Measurements from ENCODE around the gene RASD2.

RASD2 gene

DNA sequence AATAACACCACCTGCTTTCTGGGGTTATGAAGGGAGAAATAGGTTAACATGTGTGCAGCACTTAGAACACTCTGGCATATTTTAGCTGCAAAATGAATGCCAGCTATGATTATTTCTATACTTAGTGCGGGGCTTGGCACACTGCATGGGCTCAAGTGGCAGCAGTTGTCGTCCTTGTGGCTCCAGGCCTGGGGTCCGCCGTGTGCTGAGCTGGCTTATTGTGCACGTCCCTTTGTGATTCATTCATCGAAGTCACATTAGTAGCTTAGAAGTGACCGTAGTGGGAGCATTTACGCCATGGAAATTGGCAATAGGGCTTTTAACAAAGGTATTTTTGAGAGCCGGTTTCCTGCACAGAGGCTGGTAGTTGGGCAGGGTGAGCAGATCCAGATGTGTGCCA, 4.2 kb downstream of the RASD2 start:
- no peak for DNase-seq (ENCODE audit: low spot score)
- H3K27ac ChIP-seq: no peak overlapping the region
- ChIA-PET CTCF (interaction anchor here (0.6 kb wide), 1 partner anchor 926 kb away, joined by 3 read pairs; no protein-coding TSS in a partner anchor), POLR2A (ENCODE audit: low non-redundant PET) (no interaction called here)
- TF ChIP-seq, protein P1, sequence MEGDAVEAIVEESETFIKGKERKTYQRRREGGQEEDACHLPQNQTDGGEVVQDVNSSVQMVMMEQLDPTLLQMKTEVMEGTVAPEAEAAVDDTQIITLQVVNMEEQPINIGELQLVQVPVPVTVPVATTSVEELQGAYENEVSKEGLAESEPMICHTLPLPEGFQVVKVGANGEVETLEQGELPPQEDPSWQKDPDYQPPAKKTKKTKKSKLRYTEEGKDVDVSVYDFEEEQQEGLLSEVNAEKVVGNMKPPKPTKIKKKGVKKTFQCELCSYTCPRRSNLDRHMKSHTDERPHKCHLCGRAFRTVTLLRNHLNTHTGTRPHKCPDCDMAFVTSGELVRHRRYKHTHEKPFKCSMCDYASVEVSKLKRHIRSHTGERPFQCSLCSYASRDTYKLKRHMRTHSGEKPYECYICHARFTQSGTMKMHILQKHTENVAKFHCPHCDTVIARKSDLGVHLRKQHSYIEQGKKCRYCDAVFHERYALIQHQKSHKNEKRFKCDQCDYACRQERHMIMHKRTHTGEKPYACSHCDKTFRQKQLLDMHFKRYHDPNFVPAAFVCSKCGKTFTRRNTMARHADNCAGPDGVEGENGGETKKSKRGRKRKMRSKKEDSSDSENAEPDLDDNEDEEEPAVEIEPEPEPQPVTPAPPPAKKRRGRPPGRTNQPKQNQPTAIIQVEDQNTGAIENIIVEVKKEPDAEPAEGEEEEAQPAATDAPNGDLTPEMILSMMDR (conservative IDR thresholded peaks at IDR 0.05; ENCODE audit: low read depth): no peak

DNA sequence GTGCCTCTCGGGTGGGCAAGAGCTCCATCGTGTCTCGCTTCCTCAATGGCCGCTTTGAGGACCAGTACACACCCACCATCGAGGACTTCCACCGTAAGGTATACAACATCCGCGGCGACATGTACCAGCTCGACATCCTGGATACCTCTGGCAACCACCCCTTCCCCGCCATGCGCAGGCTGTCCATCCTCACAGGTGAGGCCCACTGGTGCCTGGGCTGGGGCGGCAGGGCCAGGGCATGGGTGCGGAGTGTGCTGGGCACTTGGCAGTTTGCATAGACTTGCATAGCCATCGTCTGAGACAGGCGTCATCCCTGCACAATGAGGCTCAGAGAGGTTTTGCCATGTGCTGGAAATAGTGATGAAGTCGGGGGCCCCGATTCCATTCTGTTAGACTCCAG, 6.3 kb downstream of the RASD2 start:
- TF ChIP-seq, protein P1 (conservative IDR thresholded peaks at IDR 0.05; ENCODE audit: low read depth): no peak
- ChIA-PET POLR2A (ENCODE audit: low non-redundant PET) (no interaction called here), CTCF (no interaction called here)
- DNase-seq (ENCODE audit: low spot score): no peak
- H3K27ac ChIP-seq: no peak overlapping the region

DNA sequence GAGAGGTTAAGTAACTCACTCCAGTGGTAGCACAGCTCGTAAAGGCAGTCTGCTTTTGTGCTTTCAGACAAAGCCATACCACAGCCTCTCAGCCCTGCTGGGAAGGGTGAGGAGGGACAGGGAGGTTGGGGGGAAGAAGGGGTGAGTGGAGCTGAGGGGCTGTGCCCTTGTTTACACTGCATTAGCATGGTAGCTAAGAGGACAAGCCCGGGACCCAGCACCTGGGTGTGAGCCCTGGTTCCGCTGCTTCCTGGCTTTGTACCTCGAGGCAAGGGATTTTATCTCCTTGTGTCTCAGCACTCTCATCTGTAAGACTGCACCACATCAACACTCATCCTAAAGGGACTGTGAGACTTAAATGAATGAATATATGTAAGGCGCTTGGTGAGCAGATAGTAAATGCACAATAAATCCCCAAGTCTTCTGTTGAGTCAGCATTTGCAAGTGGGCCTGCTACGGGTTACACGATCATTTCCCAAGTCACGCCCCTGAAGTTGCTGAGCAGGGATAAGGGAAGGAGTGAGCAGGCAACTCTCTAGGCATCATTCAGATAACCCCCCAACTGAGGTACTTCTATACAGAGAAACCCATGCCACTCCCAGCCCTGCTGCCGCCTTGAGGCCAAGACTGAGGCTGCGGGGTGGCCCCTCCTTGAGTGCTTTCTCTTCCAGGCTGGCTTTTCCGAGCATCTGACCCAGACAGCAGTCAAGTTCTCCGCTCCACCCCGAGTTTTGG, 7.5 kb downstream of the RASD2 start:
- H3K27ac ChIP-seq: no peak overlapping the region
- no peak for DNase-seq (ENCODE audit: low spot score)
- TF ChIP-seq, protein P1 (conservative IDR thresholded peaks at IDR 0.05; ENCODE audit: low read depth): no peak
- ChIA-PET CTCF (interaction anchor here (0.5 kb wide), 1 partner anchor 10 kb away, joined by 3 read pairs; no protein-coding TSS in a partner anchor), POLR2A (ENCODE audit: low non-redundant PET) (no interaction called here)

DNA sequence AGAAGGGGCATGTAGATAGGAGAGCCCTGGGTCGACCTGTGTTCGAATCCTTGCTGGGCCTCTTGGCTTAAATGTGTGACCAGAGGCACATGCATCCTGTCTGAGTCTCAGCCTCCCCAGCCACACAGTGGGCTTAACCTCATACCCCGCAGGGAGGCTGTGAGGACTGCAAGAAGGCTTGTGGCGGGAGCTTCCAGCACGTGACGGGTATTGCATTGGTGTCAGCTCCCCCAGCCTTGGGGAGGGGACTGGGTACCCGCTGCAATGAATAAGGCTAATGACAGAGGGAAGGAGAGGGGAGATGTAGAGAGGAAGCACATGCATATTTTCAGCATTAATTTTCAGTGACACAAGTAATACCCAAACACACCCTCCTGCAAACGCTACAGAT, 8.1 kb downstream of the RASD2 start:
- no peak for DNase-seq (ENCODE audit: low spot score)
- no peak overlapping the region for H3K27ac ChIP-seq
- CTCF ChIA-PET: no interaction called here
- TF ChIP-seq, protein P1 (conservative IDR thresholded peaks at IDR 0.05; ENCODE audit: low read depth): no peak
- POLR2A ChIA-PET (ENCODE audit: low non-redundant PET): no interaction called here

DNA sequence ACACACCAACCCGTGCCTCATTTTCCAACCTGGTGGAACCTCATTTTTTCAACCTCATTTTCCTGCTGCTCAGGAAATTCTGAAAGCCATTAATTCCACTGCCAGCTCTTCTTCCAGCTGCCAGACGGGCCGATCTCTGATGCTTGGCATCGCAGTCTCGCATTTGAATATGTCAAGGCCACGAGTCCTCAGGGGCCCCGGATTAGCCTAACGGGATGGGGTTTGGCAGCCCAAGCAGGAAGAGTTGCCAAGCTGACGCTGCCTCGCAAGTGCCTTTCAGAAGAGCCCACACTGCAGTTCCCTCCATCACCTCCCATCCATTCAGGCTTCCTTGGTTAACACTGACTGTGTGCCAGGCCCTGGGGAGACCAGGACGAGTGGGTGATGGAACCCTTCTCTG, 8.7 kb downstream of the RASD2 start:
- TF ChIP-seq, protein P1 (conservative IDR thresholded peaks at IDR 0.05; ENCODE audit: low read depth): no peak
- no peak for DNase-seq (ENCODE audit: low spot score)
- CTCF ChIA-PET: interaction anchor here (0.6 kb wide), 1 partner anchor 9 kb away, joined by 3 read pairs; the partner anchor contains the start of gene RASD2
- no peak overlapping the region for H3K27ac ChIP-seq
- POLR2A ChIA-PET (ENCODE audit: low non-redundant PET): no interaction called here

DNA sequence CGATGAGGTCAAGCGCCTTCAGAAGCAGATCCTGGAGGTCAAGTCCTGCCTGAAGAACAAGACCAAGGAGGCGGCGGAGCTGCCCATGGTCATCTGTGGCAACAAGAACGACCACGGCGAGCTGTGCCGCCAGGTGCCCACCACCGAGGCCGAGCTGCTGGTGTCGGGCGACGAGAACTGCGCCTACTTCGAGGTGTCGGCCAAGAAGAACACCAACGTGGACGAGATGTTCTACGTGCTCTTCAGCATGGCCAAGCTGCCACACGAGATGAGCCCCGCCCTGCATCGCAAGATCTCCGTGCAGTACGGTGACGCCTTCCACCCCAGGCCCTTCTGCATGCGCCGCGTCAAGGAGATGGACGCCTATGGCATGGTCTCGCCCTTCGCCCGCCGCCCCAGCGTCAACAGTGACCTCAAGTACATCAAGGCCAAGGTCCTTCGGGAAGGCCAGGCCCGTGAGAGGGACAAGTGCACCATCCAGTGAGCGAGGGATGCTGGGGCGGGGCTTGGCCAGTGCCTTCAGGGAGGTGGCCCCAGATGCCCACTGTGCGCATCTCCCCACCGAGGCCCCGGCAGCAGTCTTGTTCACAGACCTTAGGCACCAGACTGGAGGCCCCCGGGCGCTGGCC, 11.0 kb downstream of the RASD2 start:
- CTCF ChIA-PET: no interaction called here
- DNase-seq (ENCODE audit: low spot score): no peak
- no peak overlapping the region for H3K27ac ChIP-seq
- POLR2A ChIA-PET (ENCODE audit: low non-redundant PET): no interaction called here
- TF ChIP-seq, protein P1 (conservative IDR thresholded peaks at IDR 0.05; ENCODE audit: low read depth): no peak
